ENCODE measurements around the gene XYLB. TPM values are rescaled to one million over a fixed set of nuclear protein-coding genes. Genes with fewer than 3 reads are reported as not detected.

Gene XYLB
- total RNA-seq, 4 donors from 2014 or later = 2.4 to 5.0 (median 2.5) TPM

- no peak for DNase-seq
Observed at GRCh38 chr3:38362825-38363224, 16.2 kb downstream of the XYLB start.

GRCh38 chr3:38364721-38365400 lies 18.3 kb downstream of the XYLB start:
- intact Hi-C loops (cut with DNase I) = no loop called here
- no peaks in the 10 kb centered on the region for H3K27me3 ChIP-seq
- no peaks in the 10 kb centered on the region for H3K9me3 ChIP-seq
- no peak overlapping the region for H3K4me3 ChIP-seq
- DNase-seq = no peak
- peaks cover 0 to 90% (median 6%) of the 10 kb centered on the region in 3 donors for H3K36me3 ChIP-seq
- no peaks in the 10 kb centered on the region for H3K4me1 ChIP-seq
- TF ChIP-seq CTCF (IDR thresholded peaks at IDR 0.05) = no peak
- no peak for TF ChIP-seq POLR2A (IDR thresholded peaks at IDR 0.05)
- 88 to 100% methylated on average over 1 to 3 of the region's 6 CpGs for WGBS, 2 donors
- no peak overlapping the region for H3K27ac ChIP-seq

More at GRCh38 chr3:38362825-38363224, 16.2 kb downstream of the XYLB start:
- H3K27me3 ChIP-seq = no peaks in the 10 kb centered on the region
- no peaks in the 10 kb centered on the region for H3K4me1 ChIP-seq
- no peak for TF ChIP-seq CTCF (IDR thresholded peaks at IDR 0.05)
- no peak for TF ChIP-seq POLR2A (IDR thresholded peaks at IDR 0.05)
- intact Hi-C loops (cut with DNase I) = no loop called here
- H3K9me3 ChIP-seq = no peaks in the 10 kb centered on the region
- H3K27ac ChIP-seq = no peak overlapping the region
- no peak overlapping the region for H3K4me3 ChIP-seq
- WGBS, 2 donors = 85 to 89% methylated on average over 7 to 8 of the region's 9 CpGs
- peaks cover 0 to 73% (median 6%) of the 10 kb centered on the region in 3 donors for H3K36me3 ChIP-seq

GRCh38 chr3:38365469-38366062 lies 19.0 kb downstream of the XYLB start:
- 92 to 100% methylated on average over 5 to 6 of the region's 13 CpGs for WGBS, 2 donors
- Histone ChIP-seq H3K4me1 (no peaks in the 10 kb centered on the region), H3K27me3 (no peaks in the 10 kb centered on the region), H3K9me3 (no peaks in the 10 kb centered on the region), H3K4me3 (no peak overlapping the region), H3K27ac (no peak overlapping the region), H3K36me3 (peaks cover 0 to 90% (median 6%) of the 10 kb centered on the region in 3 donors)
- TF ChIP-seq CTCF (IDR thresholded peaks at IDR 0.05) = no peak
- TF ChIP-seq POLR2A (IDR thresholded peaks at IDR 0.05) = no peak
- DNase-seq = no peak
- intact Hi-C loops (cut with DNase I) = no loop called here

GRCh38 chr3:38366082-38366481 lies 19.5 kb downstream of the XYLB start:
- peaks cover 0 to 87% (median 6%) of the 10 kb centered on the region in 3 donors for H3K36me3 ChIP-seq
- WGBS, 2 donors = 90 to 94% methylated on average over 3 of the region's 3 CpGs
- H3K27me3 ChIP-seq = no peaks in the 10 kb centered on the region
- H3K4me3 ChIP-seq = no peak overlapping the region
- no peak overlapping the region for H3K27ac ChIP-seq
- H3K4me1 ChIP-seq = peaks cover 0 to under 1% (median 0%) of the 10 kb centered on the region in 3 donors
- no peak for TF ChIP-seq POLR2A (IDR thresholded peaks at IDR 0.05)
- no peak for TF ChIP-seq CTCF (IDR thresholded peaks at IDR 0.05)
- intact Hi-C loops (cut with DNase I) = no loop called here
- no peaks in the 10 kb centered on the region for H3K9me3 ChIP-seq
- no peak for DNase-seq

- H3K4me1 ChIP-seq = peaks cover 0 to 17% (median 0%) of the 10 kb centered on the region in 3 donors
- TF ChIP-seq POLR2A (IDR thresholded peaks at IDR 0.05) = no peak
- no peak for TF ChIP-seq CTCF (IDR thresholded peaks at IDR 0.05)
- no peaks in the 10 kb centered on the region for H3K9me3 ChIP-seq
- peaks cover 0 to 77% (median 6%) of the 10 kb centered on the region in 3 donors for H3K36me3 ChIP-seq
- no peak overlapping the region for H3K27ac ChIP-seq
- DNase-seq = no peak
- no peak overlapping the region for H3K4me3 ChIP-seq
- intact Hi-C loops (cut with DNase I) = no loop called here
- WGBS, 2 donors = 92 to 95% methylated on average over 3 of the region's 3 CpGs
- no peaks in the 10 kb centered on the region for H3K27me3 ChIP-seq
Observed at GRCh38 chr3:38367779-38368178, 21.2 kb downstream of the XYLB start.

All from esophagus squamous epithelium (tissue), 5 donors.